IPS-NIHi7 (cell line): ENCODE data around the gene EML1.
"Not testable (repeated sequence)": the region's sequence is repeated elsewhere in the genome, so short reads cannot be mapped to it uniquely, and the experiment has no call there.

Experiments used
- DNase-seq: peaks from one replicate; pipeline ENCODE4 v3.0.0; 2012; ENCODE audit warnings: mixed read lengths; ENCODE audit errors: extremely low spot score

The EML1 gene

GRCh38 chr14:99755629-99756603, 37.3 kb upstream of the EML1 start:
- no peak for DNase-seq

- no peak for DNase-seq
These were observed 36.4 kb upstream of the EML1 start for GRCh38 chr14:99756796-99757195.

GRCh38 chr14:99757331-99758070, 35.7 kb upstream of the EML1 start:
- DNase-seq: no peak

- DNase-seq: peak; percentile 74
These were observed 34.9 kb upstream of the EML1 start for GRCh38 chr14:99758121-99758821.

GRCh38 chr14:99758872-99759545, 34.2 kb upstream of the EML1 start:
- no peak for DNase-seq

GRCh38 chr14:99759546-99759925, 33.7 kb upstream of the EML1 start:
- no peak for DNase-seq

- DNase-seq: no peak
These were observed 32.4 kb upstream of the EML1 start for GRCh38 chr14:99760817-99761216.

GRCh38 chr14:99762911-99763310, 30.3 kb upstream of the EML1 start:
- DNase-seq: not testable (repeated sequence)

GRCh38 chr14:99763527-99764221, 29.5 kb upstream of the EML1 start:
- no peak for DNase-seq

- no peak for DNase-seq
These were observed 28.9 kb upstream of the EML1 start for GRCh38 chr14:99764222-99764706.

GRCh38 chr14:99768381-99768780, 24.8 kb upstream of the EML1 start:
- DNase-seq: no peak

- peak; percentile 4 for DNase-seq
These were observed 24.1 kb upstream of the EML1 start for GRCh38 chr14:99769123-99769522.

- no peak for DNase-seq
These were observed 23.4 kb upstream of the EML1 start for GRCh38 chr14:99769799-99770198.

GRCh38 chr14:99772371-99773283, 20.6 kb upstream of the EML1 start:
- DNase-seq: no peak

- DNase-seq: no peak
These were observed 19.4 kb upstream of the EML1 start for GRCh38 chr14:99773521-99774497.

GRCh38 chr14:99774556-99775307, 18.5 kb upstream of the EML1 start:
- no peak for DNase-seq

GRCh38 chr14:99775351-99775750, 17.9 kb upstream of the EML1 start:
- no peak for DNase-seq

GRCh38 chr14:99777951-99778350, 15.3 kb upstream of the EML1 start:
- DNase-seq: no peak
